Hematopoietic multipotent progenitor cell treated with erythropoietin and hydrocortisone succinate and interleukin-3 and kit ligand, for 8 days (in vitro differentiated cells): Measurements from ENCODE around the gene SRSF1.
A peak's percentile ranks its signal among the peaks of the same experiment; 100 is the strongest.
"Not testable (repeated sequence)": the region's sequence is repeated elsewhere in the genome, so short reads cannot be mapped to it uniquely, and the experiment has no call there.

Source experiments
- DNase-seq: peaks from one replicate; pipeline ENCODE4 v3.0.0-alpha.2; 2015

SRSF1 gene

DNA sequence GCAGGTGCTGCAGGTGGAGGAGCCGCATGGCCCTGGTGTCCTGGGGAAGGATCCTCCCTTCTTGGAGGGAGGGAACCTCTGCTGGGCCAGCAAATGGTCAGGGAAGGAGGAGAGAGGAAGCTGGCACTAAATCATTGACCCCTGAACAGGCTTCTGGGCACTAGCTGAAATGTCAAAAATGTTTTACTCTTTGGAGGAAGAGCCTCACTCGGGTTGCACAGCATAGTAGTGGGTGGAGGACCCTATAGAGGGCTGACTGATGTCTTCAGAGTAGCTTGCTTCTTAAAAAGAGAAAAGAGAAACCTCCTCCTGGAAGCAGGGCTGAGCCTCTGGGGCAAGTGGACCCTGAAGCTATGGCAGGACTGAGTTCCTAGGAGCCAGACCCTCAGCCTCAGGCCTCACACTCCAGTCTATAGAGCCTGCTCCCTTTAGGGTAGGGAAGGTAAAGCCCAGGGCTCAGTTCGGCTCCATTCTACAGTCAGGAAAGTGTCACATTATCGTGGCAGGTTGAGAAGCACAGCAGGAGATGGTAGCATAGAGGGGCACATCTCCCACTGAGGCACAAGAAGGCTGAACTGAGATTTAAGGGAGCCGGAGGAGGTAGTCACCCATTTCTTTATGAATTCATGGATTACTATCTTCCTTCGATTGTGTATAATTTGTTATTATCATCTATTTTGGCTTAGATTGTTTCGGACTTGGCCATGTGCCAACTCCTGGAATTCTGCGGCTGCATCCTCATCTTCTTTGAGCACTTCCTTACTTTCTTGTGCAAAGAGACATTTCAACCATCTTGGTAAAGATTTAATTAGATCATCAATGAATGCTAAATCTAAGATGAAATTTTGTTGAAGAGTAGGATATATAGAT, 44.5 kb downstream of the SRSF1 start:
- DNase-seq: no peak

DNA sequence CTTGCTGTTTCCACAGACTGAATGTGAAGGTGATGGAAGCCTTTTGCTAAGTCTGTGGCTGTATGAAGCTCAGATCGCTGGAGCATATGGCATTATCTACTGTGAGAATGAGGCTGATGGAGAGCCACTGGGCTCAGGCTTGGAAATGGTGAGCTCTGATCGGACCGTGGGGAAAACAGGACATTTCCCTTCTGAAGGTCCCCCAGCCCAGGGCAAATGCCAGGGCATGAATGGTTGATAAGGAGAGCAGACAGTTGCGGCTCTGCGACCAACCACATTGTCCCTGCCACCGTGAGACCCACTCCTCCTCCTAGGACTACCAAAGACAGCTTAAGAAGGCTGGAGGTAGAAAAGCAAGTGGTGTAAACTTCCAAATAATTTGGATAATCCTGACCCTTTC, 47.1 kb downstream of the SRSF1 start:
- DNase-seq: no peak

DNA sequence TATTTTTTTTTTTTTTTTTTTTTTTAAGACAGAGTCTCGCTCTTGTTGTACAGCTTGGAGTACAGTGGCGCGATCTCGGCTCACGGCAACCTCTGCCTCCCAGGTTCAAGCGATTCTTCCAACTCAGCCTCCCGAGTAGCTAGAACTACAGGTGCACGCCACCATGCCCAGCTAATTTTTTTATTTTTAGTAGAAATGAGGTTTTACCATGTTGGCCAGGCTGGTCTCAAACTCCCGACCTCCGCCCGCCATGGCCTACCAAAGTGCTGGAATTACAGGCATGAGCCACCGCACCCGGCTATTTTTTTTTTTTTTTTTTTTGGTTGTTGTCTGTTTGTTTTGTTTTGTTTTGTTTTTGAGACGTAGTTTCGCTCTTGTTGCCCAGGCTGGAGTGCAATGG, 48.7 kb downstream of the SRSF1 start:
- not testable (repeated sequence) for DNase-seq

DNA sequence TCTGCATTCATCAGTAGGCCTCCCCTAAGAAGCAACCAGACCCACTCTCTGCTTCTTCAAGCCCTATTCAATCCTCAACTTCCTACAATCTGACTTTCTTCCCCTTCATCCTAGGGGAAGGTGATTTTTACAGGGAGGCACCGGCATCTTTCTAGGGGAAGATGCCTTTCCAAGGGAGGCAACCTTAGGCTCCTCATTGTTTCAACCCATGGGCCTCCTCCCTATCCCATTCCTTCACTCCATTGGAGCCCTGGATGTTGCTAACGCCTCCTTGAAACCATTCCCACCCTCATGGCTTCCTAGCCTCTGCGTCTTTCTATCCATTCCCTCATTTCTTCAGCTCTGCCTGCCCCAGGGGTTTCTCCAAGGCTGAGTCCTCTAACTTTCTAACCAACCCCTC, 49.2 kb downstream of the SRSF1 start:
- DNase-seq: no peak

DNA sequence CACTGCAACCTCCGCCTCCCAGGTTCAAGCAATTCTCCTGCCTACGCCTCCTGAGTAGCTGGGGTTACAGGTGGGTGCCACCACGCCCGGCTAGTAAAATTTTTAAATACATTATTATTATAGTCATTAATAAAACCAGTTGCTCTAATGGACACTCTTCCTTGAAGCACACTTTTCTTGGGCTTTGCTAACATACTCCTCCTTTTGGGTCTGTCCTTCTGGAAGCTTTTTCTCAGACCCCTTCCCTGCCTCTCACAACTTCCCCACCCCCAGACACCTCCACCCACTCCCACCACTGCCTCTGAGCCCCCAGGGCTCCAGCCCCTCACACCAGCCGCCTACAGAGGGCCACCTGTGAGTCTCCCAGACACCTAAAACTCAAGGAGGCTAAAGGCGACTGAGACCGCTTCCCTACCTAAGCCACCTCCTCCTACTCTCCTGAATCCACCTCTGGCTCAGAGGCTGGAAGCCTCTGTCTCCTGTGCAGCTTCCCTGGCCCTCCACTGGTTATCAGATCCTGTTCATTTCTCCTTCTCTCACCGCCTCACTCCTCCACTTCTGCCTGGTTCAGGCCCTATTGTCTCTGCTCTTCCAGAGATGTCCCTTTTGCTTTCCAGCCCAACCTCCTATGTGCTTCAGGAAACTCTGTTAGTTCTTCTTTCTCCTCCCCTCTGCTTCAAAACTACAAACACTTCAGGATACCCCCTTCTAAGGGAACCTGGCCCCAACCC, 49.8 kb downstream of the SRSF1 start:
- DNase-seq: no peak

DNA sequence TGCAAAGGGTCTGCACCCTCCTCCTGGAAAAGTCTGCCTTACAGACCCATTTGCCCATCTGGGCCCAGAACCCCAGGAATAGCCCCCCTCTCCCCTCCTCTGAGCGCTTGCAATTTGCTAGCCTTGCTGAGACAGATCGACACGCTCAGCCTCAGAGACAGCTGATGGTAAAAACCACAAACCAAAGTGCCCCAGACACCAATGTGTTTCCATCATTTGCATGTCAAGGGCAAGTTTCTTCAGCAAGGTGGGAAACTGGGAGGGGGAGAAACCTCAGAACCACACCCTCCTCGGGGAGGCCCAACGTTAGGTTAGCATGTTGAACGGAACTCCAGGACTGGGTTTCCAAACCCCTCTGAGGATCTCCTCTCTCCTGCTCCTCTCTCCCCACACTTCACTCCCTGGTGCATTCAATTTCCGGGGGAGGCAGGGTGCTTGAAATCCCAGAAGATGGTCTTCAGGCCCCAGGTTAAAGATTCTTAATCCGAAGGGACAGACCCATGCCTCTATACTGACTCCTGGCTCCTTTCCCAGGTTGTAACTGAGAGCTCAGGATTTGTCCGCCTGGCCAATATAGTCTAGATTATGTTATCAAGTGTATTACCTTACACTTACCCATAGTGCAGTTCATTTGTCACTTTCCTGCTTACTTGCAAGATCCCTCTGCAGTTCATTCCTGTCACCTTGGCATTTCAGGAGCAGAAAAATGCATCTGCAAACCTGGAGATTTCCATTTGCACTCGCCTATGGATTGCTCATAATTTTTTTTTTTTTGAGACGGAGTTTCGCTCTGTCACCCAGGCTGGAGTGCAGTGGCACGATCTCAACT, 50.5 kb downstream of the SRSF1 start:
- no peak for DNase-seq

DNA sequence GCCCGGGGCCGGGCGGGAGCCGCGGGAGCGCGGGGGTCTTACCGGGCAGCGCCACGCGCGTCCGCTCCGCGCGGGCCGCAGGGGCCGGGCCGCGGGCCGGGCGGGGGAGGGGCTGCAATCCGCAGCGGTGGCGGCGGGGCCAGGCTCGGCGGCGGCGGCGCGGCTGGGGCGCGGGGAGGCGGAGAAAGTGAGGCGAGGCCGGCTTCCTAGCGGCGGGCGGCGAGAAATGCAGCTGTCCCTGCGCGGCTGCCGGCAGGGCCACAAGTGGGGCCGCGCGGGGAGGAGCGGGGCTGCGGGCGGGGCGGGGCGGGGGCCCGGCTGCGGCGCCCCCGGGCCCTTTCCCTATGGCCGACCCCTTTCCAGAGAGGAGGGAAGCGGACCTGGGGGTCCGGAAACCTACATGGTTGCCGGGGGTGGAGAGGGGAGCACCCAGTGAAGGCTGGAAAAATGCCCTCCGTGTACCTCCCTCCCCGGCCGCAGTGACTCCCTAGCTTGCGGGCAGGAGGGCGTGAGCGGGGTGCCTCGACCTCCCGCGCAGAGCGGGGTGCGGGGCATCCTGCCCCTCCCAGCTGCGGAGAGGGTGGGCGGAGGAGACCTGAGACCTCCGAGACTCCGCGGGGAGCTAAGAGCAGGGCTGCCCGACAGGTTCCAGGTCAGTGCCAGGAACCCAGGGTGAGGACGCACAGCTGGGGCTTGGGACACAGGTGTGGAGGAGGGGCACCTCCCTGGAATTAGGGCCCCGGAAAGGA, 51.7 kb downstream of the SRSF1 start, which contains the start of gene CUEDC1:
TSS of gene CUEDC1 (minus strand) at position 230 of the 749 bp plus-strand sequence. CDS start 69,848 bp downstream, outside the sequence.
- peak; percentile 42 for DNase-seq

DNA sequence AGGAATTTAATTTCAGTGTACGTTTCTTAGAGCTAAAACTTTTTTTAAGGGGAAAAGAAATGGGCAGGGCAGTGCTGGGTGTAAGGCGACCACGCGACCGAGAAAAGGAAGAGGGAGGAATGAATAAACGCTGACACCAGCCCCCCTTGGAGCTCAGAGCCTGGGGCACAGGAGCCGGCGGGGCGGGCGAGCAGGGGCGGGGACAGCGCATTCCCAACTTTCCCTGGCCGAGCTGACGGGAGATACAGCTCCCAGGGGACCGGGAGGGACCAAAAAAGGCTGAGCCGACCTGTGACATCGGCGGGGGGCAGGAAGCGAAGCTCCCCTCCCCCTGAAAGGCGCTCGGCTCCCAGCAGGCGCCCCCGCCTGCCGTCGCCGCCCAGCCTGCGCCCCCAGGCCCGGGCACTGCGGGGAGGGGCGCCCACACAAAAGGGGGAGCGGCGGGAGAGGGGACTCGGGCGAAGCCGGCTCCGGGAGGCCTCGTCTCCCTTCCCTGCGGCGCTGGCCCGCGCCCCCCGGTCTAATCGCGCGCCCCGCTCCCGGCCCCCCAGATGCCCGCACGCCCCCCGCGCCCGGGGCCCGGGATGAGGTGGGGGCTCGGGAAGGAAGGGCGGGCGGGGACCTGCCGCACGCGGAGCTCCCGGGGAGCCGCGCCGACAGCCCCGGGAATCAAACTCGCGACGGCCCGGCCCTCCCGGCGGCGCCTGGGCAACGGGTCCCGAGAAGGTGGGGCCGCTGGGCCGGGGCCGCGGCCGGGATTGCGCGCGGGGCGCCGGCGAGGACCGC, 52.5 kb downstream of the SRSF1 start:
- DNase-seq: no peak

DNA sequence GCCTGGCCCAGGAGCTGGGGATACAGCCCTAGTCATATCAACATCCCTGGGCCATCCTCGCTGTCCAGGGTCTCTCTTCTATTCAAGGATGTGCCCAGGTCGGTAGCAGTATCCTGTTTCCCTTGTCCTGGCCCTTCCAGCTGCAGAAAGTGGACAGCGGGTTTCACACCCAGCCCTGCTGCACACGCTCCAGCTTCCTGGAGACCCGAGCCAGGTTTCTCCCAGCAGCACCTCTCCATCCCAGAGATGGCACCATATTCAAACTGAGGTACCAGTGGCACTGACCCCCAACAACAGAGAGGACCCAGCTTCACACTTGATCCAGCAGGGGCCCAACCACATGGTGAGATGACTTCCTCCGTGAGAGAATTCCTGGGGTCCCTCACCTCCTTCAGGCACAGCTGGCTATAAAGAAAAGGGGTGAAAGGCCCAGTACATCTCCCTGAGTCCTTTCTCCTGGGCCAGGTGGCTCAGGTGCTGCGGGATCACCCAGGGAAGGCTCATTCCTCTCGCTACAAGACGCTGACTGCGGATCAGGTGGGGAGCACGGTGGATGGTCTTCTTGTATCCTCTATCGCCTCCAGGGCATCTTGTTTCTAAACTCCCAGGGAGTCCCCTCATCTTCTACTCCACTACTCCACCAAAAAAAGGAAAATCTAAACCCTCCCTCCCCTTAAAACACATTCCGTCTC, 53.2 kb downstream of the SRSF1 start:
- DNase-seq: no peak
